Measurements from ENCODE around the gene WNT3. TPM values are rescaled to one million over a fixed set of nuclear protein-coding genes. Genes with fewer than 3 reads are reported as not detected.

WNT3 gene
- total and polyA plus RNA-seq, 2 of the 8 experiments (the other 6 are each of a cell fraction or from before 2014, with no cell fraction given) = 0.56 to 2.0 TPM

DNA sequence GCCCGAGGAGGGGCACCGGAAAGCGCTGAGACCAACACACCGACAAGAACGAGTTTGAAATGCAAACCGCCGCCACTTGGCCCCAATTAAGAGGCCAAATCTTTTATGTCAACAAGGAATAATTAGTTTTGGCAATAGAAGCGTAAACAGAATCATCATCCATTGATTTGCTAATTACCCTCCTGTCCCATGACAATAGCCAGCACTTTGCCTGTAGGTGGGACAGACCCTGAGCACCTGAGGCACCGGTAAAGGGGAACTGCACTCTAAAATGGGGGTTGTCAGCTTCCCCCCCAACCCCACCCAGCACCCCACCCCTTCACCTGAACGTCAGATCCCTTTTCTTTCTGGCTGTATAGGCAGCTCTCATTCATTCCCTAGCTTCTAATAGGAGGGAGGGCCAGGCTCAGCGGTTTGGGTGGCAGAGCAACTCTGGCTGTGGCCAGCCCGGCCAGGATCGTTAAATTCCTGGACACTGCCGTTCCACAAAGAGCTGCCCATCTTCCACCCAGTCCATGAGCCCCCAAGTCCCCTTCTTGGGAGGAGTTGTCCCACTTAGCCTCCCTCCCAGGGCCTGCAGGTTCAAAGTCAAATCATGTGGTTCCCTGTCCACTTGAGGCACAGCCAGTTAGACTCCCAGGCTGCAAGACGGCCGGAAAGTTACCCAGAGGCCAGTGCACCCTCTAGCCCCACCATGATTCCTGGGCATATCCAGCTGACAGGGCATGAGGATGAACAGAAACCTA is 45.8 kb downstream of the WNT3 start (continued):
- no peak for TF ChIP-seq ZNF274 (IDR thresholded peaks at IDR 0.05; ENCODE audit: borderline replicate concordance, extremely low read depth, low read length)
- TF ChIP-seq HDAC6 (IDR thresholded peaks at IDR 0.05; ENCODE audit: low read depth, low read length) = no peak
- TF ChIP-seq TBP (IDR thresholded peaks at IDR 0.05; ENCODE audit: low read depth, low read length) = peak; percentile 79
- peak in 1 of 2 experiments; percentile 14; a peak in 1 of 4 replicates for TF ChIP-seq SIN3A (conservative IDR thresholded peaks at IDR 0.05 in 1 of 2, IDR thresholded peaks at IDR 0.05 in 1 of 2; ENCODE audit: low read depth in 1 of 2, low read length in 2 of 2)
- peak; percentile 72 for TF ChIP-seq ASH2L (IDR thresholded peaks at IDR 0.05; ENCODE audit: low read length)
- peak; percentile 91 for TF ChIP-seq POU5F1 (IDR thresholded peaks at IDR 0.05; ENCODE audit: low read depth, low read length)
- TF ChIP-seq CEBPB (IDR thresholded peaks at IDR 0.05; ENCODE audit: low read depth, low read length) = no peak; the same call in 1 of the 2 replicates
- no peak for TF ChIP-seq NRF1 (IDR thresholded peaks at IDR 0.05; ENCODE audit: low read depth, low read length)
- no peak for TF ChIP-seq SP2 (IDR thresholded peaks at IDR 0.05; ENCODE audit: low read length)
- peak; percentile 87 for TF ChIP-seq SP1 (IDR thresholded peaks at IDR 0.05; ENCODE audit: low read depth, low read length)
- no peak for TF ChIP-seq CBX8 (IDR thresholded peaks at IDR 0.05; ENCODE audit: borderline replicate concordance, low read depth, low read length)
- TF ChIP-seq, protein P1, sequence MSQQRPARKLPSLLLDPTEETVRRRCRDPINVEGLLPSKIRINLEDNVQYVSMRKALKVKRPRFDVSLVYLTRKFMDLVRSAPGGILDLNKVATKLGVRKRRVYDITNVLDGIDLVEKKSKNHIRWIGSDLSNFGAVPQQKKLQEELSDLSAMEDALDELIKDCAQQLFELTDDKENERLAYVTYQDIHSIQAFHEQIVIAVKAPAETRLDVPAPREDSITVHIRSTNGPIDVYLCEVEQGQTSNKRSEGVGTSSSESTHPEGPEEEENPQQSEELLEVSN (IDR thresholded peaks at IDR 0.05) = no peak
- TF ChIP-seq CHD2 (IDR thresholded peaks at IDR 0.05; ENCODE audit: low read length) = peak; percentile 58; the same call in 1 of the 2 replicates
- TF ChIP-seq NANOG (IDR thresholded peaks at IDR 0.05; ENCODE audit: insufficient read depth, low read depth, low read length, poor library complexity, severe bottlenecking) = peak; percentile 96
- TF ChIP-seq EP300 (IDR thresholded peaks at IDR 0.05; ENCODE audit: borderline replicate concordance in 1 of 2, low read depth in 2 of 2, low read length in 2 of 2) = peak in 1 of 2 experiments; percentile 93; a peak in 2 of 3 replicates
- peak; percentile 53; the same call in 1 of the 2 replicates for TF ChIP-seq JUND (IDR thresholded peaks at IDR 0.05; ENCODE audit: low read length)
- TF ChIP-seq POLR2AphosphoS5 (IDR thresholded peaks at IDR 0.05; ENCODE audit: low read depth, low read length) = no peak
- TF ChIP-seq SUZ12 (IDR thresholded peaks at IDR 0.05; ENCODE audit: low read length) = peak; percentile 34; the same call in 1 of the 2 replicates
- peak; percentile 6 for TF ChIP-seq RNF2 (IDR thresholded peaks at IDR 0.05; ENCODE audit: borderline replicate concordance, low read depth, low read length, missing control alignments, poor library complexity, severe bottlenecking)
- TF ChIP-seq BACH1 (IDR thresholded peaks at IDR 0.05; ENCODE audit: low read length) = no peak
- TF ChIP-seq MAFK (IDR thresholded peaks at IDR 0.05; ENCODE audit: low read depth, low read length) = no peak
- no peak for TF ChIP-seq GTF2F1 (IDR thresholded peaks at IDR 0.05; ENCODE audit: borderline replicate concordance, low read depth, low read length)
- peak; percentile 73 to 97 for TF ChIP-seq BCL11A (IDR thresholded peaks at IDR 0.05; ENCODE audit: low read depth in 2 of 2, low read length in 2 of 2)
- no peak for TF ChIP-seq SIRT6 (IDR thresholded peaks at IDR 0.05; ENCODE audit: low read length)

All from H1 (cell line).